ENCODE measurements around the gene ROBO2. TPM values are rescaled to one million over a fixed set of nuclear protein-coding genes. Genes with fewer than 3 reads are reported as not detected.
A peak's percentile ranks its signal among the peaks of the same experiment; 100 is the strongest.

ROBO2 gene, protein sequence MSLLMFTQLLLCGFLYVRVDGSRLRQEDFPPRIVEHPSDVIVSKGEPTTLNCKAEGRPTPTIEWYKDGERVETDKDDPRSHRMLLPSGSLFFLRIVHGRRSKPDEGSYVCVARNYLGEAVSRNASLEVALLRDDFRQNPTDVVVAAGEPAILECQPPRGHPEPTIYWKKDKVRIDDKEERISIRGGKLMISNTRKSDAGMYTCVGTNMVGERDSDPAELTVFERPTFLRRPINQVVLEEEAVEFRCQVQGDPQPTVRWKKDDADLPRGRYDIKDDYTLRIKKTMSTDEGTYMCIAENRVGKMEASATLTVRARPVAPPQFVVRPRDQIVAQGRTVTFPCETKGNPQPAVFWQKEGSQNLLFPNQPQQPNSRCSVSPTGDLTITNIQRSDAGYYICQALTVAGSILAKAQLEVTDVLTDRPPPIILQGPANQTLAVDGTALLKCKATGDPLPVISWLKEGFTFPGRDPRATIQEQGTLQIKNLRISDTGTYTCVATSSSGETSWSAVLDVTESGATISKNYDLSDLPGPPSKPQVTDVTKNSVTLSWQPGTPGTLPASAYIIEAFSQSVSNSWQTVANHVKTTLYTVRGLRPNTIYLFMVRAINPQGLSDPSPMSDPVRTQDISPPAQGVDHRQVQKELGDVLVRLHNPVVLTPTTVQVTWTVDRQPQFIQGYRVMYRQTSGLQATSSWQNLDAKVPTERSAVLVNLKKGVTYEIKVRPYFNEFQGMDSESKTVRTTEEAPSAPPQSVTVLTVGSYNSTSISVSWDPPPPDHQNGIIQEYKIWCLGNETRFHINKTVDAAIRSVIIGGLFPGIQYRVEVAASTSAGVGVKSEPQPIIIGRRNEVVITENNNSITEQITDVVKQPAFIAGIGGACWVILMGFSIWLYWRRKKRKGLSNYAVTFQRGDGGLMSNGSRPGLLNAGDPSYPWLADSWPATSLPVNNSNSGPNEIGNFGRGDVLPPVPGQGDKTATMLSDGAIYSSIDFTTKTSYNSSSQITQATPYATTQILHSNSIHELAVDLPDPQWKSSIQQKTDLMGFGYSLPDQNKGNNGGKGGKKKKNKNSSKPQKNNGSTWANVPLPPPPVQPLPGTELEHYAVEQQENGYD (N-terminal part only)
- 1.1 and 1.2 TPM in 2 replicates for total RNA-seq

DNA sequence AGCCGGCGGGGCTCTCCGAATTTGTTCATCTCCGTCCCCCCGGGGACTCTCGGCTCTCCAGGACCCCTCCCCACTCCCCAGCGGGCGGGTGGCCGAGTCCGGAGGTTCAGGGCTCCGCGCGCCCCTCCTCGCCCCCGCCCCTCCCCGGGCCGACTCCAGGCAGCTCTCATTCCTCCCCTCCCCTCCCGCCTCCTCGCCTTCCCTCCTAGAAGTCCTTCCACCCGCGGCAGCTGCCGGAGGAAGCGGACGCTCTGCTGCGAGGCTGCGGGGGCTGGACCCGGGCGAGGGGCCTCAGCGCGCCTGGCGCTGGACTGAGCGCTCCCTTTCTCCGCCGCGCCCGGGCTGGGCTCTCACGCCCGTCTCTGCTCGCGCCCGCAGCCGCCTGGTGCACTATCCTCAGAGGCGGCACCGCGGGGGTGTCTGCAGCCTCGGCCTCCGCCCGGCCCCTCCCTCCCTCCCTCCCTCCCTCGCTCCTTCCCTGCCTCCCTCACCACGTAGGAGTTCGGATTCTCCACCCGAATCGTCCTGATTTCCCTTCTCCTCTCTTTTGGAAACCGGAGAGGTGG lies at the start of gene ROBO2:
ROBO2 (plus strand) TSS at position 494 of the 566 bp plus-strand sequence. CDS start 687 bp downstream, outside the sequence.
- no peak for DNase-seq (ENCODE audit: low read depth)

DNA sequence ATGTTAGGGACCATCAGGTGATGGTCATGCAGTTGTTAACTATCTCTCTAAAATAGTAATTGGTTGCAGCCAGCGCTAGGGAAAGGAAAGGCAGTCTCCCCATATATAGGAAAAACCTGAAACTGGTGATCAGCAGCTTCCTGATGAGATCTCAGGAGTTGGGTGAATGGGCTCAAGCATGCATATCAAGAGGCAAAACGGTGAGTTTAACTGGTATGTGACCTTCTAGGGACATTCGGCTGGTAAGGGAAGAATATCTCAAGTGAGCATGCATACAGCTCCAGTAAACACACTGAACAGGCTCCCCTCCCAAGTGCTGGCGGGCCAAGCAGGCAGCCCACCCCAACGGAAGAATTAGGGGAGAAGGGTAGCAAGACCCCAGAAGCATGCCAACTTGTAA lies 49.3 kb upstream of the ROBO2 start:
- peak; percentile 22 for DNase-seq (ENCODE audit: low read depth)

DNA sequence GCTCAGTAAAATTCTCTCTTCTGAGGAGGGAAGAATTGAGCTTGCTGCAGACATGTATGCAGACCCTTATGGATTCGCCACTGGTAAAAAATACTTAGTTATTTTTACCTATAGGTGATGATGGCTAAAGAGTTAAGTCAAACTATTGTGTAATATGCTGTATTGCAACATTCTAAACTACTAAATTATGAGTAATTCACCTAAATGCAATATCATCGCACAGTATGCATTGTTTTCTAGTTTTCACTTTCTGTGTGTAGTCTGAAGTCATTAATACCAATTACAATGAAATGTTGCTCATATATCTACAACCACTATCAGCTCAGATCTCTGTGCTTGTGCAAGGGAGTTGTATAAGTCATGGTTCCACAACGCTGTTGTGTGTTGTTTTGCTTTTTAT lies 48.7 kb upstream of the ROBO2 start:
- peak; percentile 19 for DNase-seq (ENCODE audit: low read depth)

DNA sequence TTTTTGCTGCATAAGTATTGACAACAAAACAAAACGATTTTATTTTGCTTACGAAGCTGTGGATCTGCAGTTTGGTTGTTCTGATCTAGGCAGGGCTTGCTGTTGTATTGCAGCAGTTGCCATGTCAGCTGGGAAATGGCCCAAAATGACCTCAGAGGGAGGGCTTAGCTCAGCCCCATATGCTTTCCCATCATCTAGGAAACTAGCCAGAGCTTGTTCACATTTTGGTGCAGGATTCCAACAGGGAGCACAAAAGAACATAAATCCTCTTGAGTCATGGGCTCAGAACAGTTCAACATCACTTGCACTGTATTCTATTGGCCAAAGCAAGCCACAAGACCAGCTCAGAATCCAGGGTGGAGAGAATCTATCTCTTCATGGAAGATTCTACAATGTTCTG lies 42.2 kb upstream of the ROBO2 start:
- peak; percentile 75 for DNase-seq (ENCODE audit: low read depth)

DNA sequence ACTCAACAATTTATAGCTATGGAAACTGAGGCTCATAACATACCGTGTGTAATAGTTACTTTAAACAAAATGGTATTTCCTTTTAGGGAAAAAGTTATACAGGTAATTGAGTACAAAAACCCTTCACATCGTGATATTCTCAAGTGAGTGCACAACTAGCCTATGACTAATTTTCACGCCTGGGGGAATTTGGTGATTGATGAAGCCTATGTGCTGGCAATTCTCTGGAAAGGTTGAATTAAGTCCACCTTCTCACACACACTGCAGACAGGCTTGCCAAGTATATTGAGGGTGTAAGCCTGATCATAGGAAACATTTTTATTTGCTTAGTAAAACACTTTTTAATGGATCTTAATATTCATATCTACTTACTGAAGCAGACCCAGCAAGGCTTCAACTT lies 41.3 kb upstream of the ROBO2 start:
- DNase-seq (ENCODE audit: low read depth) = peak; percentile 84

DNA sequence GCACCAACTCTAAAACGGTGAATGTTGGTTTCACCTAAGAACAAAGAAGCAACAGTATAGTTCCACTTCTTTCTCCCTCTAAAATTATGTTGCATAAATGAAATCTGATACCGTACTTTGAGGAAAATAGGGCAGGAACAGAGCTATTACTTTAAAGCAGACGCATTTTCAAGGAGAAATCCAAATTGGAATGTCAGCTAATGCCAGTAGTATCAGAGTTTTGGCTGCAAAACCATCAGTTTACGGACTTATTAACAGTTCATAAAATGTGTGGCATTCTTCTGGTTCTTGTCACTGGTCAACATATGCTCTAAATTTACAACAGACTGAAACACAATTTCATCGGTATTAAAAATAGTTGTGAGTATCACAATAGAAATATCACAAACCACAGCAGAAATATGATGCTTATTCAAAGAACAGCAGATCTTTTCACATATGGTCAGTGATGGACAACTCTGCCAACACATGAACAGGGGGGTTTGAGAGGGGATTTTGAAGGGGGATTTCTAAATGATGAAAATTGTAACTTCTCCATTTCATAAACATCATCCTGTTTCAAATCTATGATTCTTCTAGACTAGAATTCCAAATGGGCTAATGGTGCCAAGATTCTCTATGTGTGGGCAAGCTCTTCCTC lies 38.7 kb upstream of the ROBO2 start:
- DNase-seq (ENCODE audit: low read depth) = no peak

DNA sequence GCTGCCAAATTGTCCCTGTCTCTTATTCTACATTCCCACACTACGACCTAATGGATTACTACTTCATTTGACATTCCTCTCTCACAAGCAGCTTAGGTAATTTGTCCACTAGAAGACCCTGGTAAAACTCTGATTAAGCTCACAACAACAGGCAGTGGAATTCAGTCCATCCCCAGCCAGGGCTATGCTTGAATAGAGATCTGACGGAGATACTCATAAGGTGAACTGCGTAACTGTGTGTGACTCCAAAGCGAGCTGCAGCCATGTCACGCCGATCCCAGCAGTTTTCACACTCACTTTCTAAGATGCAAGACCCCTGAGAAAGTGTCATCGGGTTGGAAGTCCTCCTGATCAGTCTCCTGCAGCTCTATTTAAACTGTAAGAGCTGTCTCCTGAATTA lies 25.7 kb upstream of the ROBO2 start:
- DNase-seq (ENCODE audit: low read depth) = peak; percentile 46

DNA sequence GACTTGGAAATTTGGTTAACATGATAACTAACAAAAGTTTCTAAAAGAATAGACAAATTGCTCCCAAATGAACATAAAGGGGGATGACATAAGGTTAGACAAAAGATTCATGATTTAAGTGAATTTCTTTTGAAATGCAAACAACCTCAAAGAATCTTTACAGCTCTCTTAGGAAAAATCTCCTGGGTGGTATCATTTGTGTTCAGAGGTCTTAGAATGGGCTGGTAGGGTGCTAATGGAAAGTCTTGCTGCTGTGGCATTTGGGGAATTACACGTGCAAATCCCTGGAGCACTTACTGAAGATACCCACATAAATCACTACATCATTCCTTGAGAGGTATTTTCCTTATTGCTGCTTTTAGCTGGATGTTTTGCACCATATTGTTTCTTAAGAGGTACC lies 14.4 kb upstream of the ROBO2 start:
- no peak for DNase-seq (ENCODE audit: low read depth)

DNA sequence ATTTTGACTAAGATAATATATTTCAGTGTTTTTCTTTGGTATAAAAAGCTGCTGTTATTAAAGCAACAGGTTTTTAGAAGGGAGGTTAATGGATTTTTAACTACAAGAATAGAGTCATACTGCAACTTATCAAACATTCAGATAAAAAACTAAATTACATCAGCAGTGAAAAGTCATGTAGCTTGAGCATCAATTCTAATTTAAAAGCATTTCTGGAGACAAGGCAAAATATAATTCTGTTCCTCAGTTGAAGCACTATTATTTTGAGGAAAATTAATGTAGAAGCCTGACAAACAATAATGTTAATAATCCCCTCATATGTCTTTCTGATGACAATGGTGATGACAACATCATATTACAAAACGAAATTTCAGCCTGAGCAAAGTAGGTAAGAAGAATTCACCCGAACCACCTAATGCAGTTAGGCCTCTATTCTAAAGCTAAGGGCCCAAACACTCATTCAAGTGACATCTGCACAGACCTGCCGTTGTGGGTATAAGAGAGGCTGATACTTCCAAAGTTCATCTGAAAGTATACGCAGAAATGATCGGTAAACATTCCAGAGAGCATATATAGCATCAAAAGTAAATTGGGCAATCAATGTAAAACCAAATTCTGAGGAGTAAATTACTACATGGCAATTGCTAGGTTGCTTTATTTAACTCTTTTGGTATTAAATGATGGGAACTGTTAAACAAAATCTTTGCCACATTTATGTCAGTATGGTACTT lies 12.8 kb upstream of the ROBO2 start:
- no peak for DNase-seq (ENCODE audit: low read depth)

DNA sequence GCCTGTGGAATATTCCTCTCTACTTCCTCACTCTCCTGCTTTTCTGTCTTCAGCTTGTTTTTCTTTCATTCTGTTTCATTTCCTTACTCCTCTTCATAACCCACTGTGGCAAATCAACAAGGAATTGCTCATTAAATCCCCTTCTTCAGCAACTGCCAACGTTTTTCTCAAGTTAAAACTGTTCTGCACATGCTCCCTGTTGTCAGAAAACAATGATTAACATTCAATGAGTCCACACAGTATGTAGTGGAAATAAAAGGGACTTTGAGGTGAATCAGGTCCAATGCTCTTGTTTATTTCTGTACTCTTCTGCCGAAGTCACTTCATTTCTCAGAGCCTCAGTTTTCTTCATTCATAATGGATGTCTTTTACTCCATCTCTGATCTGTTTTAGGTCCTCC lies 11.9 kb upstream of the ROBO2 start:
- peak; percentile 46 for DNase-seq (ENCODE audit: low read depth)

DNA sequence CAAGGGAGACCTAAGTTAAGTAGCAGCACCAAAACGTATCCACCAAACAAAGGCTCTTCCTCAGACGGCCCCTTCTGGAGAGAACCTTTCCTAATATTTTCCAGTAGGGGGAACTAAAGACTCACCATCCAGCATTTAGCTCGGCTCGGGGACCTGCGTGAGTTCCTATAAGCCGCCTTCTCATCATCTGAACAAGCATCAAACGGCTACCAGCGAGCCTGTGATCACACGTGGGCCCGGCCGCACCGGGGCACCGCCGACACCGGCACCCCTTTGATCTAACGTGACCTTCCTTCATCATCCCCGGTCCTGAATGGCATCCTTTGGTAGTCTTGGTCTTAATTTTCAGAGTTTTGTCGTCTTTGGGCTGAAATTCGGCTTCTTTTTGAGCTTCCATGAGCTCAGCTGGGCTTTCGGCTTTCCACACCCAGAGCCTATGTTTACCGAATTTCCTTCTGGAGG lies 1.4 kb upstream of the ROBO2 start:
- peak; percentile 72 for DNase-seq (ENCODE audit: low read depth)

DNA sequence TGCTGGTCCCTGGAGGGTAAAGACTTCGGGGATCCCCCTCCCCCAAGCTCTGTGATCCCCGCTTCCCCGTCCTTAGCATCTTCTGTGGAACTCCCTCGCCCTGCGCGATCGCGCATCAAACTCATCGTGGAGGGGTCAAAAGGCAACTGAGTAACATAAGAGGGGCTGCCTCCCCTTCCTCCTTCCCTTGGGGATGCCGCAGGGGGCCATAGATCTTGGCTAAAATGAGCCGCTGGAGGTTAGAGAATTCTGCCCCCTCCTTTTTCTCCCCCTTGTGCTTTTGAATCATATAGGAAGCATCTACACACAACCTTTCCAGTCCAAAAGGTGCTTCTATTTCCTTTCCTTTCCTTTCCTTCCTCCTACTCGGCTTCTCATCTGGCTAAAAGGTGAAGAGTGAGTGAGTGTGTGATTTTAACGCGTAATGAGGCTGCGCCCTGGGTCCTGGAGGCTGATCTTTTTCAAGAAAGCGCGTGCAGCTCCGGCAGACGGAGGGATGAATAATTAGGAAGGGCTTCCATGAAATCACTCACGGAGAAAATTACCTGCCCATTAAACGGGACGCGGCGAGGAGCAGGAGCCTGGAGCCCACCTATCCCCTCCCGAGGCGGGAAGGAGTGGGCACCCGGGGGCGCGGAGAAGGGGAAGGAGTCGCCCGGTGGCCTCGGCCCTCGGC lies 831 bp upstream of the ROBO2 start:
- DNase-seq (ENCODE audit: low read depth) = no peak

DNA sequence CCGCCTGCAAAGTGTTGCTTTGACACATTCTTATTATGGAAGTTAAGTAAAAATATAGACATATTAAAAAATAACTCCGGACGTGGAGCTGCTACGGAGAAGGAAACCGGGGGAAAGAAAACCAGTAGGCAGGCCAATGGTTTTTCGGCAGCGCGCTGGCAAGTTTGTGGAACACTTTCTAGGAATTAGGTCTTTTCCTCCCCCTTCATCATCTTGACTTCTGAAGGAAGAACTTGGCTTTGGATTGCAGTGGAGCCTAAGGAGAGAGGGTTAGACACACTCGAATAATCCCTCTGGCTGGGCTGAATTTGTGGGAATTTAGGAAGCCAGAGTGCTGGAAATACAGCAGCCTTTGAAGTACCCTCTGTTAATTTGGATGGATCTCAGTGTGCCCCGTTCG lies 317 bp downstream of the ROBO2 start:
- no peak for DNase-seq (ENCODE audit: low read depth)

DNA sequence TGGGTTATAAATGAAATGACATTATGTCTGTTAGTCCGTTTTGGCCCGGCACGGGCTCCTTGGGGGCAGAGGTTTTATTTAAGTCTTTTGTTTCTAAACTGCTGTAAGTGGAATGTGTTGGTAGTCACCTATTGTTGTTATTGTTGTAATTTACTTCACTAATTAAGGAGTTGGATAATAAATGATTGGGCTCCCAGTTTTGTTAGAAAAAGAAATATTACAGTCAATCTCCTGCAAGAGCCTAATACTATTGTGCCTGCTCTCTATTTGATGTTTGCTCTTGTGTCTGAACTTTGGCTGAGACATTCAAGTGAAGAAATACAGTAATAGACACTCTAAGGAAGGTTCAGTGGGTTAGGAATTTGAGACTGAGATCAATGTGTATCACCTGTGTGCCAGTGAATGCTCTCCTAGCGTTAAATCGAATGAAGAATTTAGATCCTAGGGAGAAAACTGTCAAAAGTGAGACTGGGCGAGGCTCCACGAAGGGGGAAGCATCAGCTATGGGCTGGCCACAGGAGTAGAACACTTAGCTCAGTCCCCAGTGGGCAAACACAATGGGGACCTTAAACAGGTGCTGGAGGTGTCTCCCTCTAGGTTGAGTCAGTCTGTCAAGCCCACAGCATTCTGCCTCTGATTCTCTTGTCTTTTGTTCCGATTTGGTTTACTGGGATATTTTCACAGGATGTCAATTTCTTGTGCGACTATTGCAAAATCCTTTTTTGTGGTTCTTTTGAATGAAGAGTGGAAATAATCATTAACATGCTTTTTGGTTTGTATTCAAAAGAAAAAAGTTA lies 1.2 kb downstream of the ROBO2 start:
- DNase-seq (ENCODE audit: low read depth) = no peak

DNA sequence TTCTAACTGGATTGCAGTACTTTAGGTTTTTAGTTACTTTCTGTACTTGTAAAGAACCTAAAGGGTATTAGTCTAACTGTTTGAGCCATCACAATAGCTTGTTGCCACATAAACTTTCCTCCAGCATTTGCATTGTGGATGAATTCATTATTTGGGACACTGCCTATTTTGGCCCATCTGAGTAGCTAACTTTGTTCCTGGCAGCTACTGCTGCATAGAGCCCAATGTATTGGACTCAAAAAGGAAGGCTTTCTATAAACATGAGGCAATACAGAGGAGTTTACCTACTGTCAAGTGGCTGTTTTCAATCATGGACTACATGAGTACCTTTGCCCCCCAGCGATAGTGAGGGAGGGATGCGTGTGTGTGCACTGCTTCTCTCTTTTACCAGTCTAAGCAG lies 1.9 kb downstream of the ROBO2 start:
- no peak for DNase-seq (ENCODE audit: low read depth)

DNA sequence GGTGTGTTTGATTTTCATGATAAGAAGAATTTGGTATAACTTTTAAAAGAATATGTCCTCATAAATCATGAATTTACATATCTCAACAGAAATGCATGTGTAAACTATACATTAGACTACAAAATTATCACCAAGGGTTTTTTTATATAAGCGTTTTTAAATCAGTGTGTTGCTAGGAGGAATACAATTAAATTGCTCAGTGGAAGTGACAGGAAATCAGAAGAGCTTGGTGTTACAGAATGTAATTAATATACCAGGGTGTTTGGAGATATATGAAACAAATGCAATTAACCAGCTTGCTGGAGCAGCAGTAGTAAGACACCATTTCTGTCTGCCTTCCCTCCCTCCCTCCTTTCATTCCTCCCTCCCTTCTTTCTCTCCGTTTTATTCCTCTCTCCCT lies 2.4 kb downstream of the ROBO2 start:
- no peak for DNase-seq (ENCODE audit: low read depth)

DNA sequence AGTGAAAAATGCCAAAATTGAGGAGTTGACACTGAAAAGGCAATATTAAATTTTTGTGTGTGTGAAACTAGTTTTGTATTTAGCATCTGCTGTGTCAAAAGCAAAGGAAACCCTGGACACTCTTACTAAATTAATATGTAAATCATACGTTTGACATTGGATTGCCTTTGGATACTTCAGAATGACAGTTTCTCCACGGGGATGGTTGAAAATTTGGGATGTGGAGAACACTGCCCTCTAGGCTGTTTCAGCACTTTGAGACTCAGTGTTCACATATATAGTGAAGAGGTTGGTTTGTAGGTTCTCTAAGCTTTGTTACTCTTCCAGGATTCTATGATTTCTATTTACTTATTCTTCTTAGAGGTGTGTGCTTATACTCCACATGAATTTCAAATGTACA lies 3.0 kb downstream of the ROBO2 start:
- DNase-seq (ENCODE audit: low read depth) = no peak

DNA sequence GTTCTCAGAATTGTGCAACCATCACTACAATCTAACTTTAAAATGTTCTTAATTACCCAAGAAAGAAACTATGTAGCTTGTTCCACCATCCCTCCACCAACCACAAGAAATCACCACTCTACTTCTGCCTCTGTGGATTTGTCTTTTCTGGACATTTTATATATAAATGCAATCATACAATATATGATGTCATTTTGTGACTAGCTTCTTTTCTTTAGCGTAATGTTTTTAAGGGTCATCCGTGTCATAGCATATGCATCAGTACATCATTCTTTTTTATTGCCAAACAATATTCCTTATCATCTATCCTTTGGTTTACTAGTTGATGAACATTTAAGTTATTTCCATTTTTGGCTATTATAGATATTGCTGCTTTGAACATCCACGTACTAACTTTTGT lies 5.8 kb downstream of the ROBO2 start:
- DNase-seq (ENCODE audit: low read depth) = no peak

DNA sequence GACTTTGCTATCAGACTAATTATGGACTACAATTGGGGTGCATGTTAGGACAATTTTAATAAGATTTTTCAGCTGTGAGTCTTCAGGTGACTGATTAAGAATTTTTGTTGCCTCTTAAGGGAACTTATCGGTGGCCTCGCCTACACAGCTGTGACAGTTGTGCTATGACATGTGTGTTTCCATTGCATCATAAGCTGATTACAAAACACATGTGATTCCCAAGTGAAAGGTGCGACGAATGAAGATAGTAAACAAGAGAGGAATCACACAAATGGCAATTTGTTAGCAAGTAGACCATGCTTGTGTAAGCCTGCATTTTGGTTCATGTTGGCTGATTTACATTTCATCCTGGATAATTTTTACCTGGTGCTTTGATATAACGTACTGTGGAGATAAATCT lies 8.3 kb downstream of the ROBO2 start:
- no peak for DNase-seq (ENCODE audit: low read depth)
